Liver (tissue), 3 donors: ENCODE results near the gene IFIT1B.

Experiments used
- ATF3 ChIP-seq: IDR thresholded peaks from 2 replicates; pipeline ENCODE4 v1.6.1; 2016; ENCODE audit warnings: antibody characterized with exemption
- CTCF ChIP-seq: fragments of 150-350 bp; IDR thresholded peaks from 2 replicates; pipeline ENCODE4 v1.5.1; 2017; ENCODE audit warnings: improper control_type of control experiment, low read depth, low read length; ENCODE audit not compliant: missing input control
- HNF4A ChIP-seq, 2 donors: conservative IDR thresholded peaks; 2 replicates each; pipeline ENCODE4 v1.6.1; 2016; ENCODE audit warnings: antibody characterized with exemption in 2 of 2, mild to moderate bottlenecking in 2 of 2
- JUND ChIP-seq, 2 donors: IDR thresholded peaks; 2 replicates each; pipeline ENCODE4 v1.6.1; 2016; ENCODE audit warnings: antibody characterized with exemption in 2 of 2
- MAX ChIP-seq: IDR thresholded peaks from 2 replicates; pipeline ENCODE4 v1.6.1; 2016; ENCODE audit warnings: antibody characterized with exemption
- RAD21 ChIP-seq, 2 donors: IDR thresholded peaks; 2 replicates each; pipeline ENCODE4 v1.6.1; 2016; ENCODE audit warnings: antibody characterized with exemption in 2 of 2, mild to moderate bottlenecking in 2 of 2
- REST ChIP-seq: IDR thresholded peaks from 2 replicates; pipeline ENCODE4 v1.6.1; 2016; ENCODE audit warnings: antibody characterized with exemption, mild to moderate bottlenecking
- SP1 ChIP-seq: IDR thresholded peaks from 2 replicates; pipeline ENCODE4 v1.6.1; 2018; ENCODE audit warnings: antibody characterized with exemption, mild to moderate bottlenecking
- TAF1 ChIP-seq: conservative IDR thresholded peaks from 2 replicates; pipeline ENCODE4 v1.6.1; 2016; ENCODE audit warnings: antibody characterized with exemption, mild to moderate bottlenecking
- YY1 ChIP-seq: IDR thresholded peaks from 2 replicates; pipeline ENCODE4 v1.6.1; 2016; ENCODE audit warnings: antibody characterized with exemption, mild to moderate bottlenecking
- donor health status: healthy.
- donor health status: healthy.

- no peak for TF ChIP-seq CTCF
- TF ChIP-seq ATF3, result no peak
- no peak for TF ChIP-seq MAX
- no peak for TF ChIP-seq RAD21 (IDR thresholded peaks at IDR 0.05)
- TF ChIP-seq JUND (IDR thresholded peaks at IDR 0.05), result no peak
- no peak for TF ChIP-seq REST
- TF ChIP-seq TAF1, result no peak
- no peak for TF ChIP-seq HNF4A (conservative IDR thresholded peaks at IDR 0.05)
- TF ChIP-seq SP1, result no peak
- no peak for TF ChIP-seq YY1
Measured at GRCh38 chr10:89363729-89364442, 14.0 kb upstream of the IFIT1B start.
